Central memory CD8-positive, alpha-beta T cell (primary cell): ENCODE data around the gene AP1S2.

Experiments
- ATAC-seq: fragments of 150-1000 bp; cut with Tn5 transposase; replicated peaks from 2 replicates; pipeline ENCODE4 v1.10.0; 2022; ENCODE audit warnings: mild to moderate bottlenecking, moderate FRiP score, moderate number of reproducible peaks; ENCODE audit not compliant: poor library complexity, severe bottlenecking; ENCODE audit errors: extremely low read depth
- DNase-seq, 2 donors: peaks; one replicate each; pipeline ENCODE4 v3.0.0; 2021; ENCODE audit warnings: low spot score in 2 of 2
- H3K27ac Mint-ChIP-seq: one replicate; pipeline ENCODE4 v1.8.0; 2022; ENCODE audit warnings: low read depth, mild to moderate bottlenecking, moderate library complexity, mixed read lengths
- H3K27me3 Mint-ChIP-seq: one replicate; pipeline ENCODE4 v1.8.0; 2022; ENCODE audit warnings: mixed read lengths
- H3K36me3 Mint-ChIP-seq: one replicate; pipeline ENCODE4 v1.8.0; 2022; ENCODE audit warnings: mild to moderate bottlenecking, moderate library complexity, mixed read lengths; ENCODE audit not compliant: insufficient read depth
- H3K4me1 Mint-ChIP-seq: one replicate; pipeline ENCODE4 v1.8.0; 2022; ENCODE audit warnings: mixed read lengths
- H3K4me3 Mint-ChIP-seq: one replicate; pipeline ENCODE4 v1.8.0; 2022; ENCODE audit warnings: mild to moderate bottlenecking, moderate library complexity, mixed read lengths
- H3K9me3 Mint-ChIP-seq: one replicate; pipeline ENCODE4 v1.8.0; 2022; ENCODE audit warnings: mixed read lengths

Gene AP1S2

GRCh38 chrX:15785176-15785750 lies 69.3 kb downstream of the AP1S2 start:
- Mint-ChIP-seq H3K4me1 (no peaks in the 10 kb centered on the region), H3K9me3 (no peaks in the 10 kb centered on the region), H3K36me3 (peaks cover 22% of the 10 kb centered on the region), H3K27ac (no peak overlapping the region), H3K4me3 (no peak overlapping the region), H3K27me3 (no peaks in the 10 kb centered on the region)
- no peak for ATAC-seq
- no peak for DNase-seq

GRCh38 chrX:15781961-15782699 lies 72.5 kb downstream of the AP1S2 start:
- H3K27me3 Mint-ChIP-seq = no peaks in the 10 kb centered on the region
- H3K9me3 Mint-ChIP-seq = no peaks in the 10 kb centered on the region
- peak overlapping the region; percentile 99 for H3K27ac Mint-ChIP-seq
- H3K36me3 Mint-ChIP-seq = peaks cover 39% of the 10 kb centered on the region
- H3K4me1 Mint-ChIP-seq = no peaks in the 10 kb centered on the region
- DNase-seq (no peak), ATAC-seq (peak; percentile 52)
- peak overlapping the region; percentile 86 for H3K4me3 Mint-ChIP-seq
